ENCODE measurements around the gene CX3CR1.

- TF ChIP-seq EZH2 (IDR thresholded peaks at IDR 0.05; ENCODE audit: borderline replicate concordance, insufficient read depth, low read depth, low read length, poor library complexity, severe bottlenecking) = no peak
- no peak for TF ChIP-seq CTCF (IDR thresholded peaks at IDR 0.05)
These were observed 17.0 kb downstream of the CX3CR1 start for GRCh38 chr3:39262846-39263245.

Data from B cell (primary cell).